ENCODE measurements around the gene CASKIN1.

CASKIN1 gene

DNA sequence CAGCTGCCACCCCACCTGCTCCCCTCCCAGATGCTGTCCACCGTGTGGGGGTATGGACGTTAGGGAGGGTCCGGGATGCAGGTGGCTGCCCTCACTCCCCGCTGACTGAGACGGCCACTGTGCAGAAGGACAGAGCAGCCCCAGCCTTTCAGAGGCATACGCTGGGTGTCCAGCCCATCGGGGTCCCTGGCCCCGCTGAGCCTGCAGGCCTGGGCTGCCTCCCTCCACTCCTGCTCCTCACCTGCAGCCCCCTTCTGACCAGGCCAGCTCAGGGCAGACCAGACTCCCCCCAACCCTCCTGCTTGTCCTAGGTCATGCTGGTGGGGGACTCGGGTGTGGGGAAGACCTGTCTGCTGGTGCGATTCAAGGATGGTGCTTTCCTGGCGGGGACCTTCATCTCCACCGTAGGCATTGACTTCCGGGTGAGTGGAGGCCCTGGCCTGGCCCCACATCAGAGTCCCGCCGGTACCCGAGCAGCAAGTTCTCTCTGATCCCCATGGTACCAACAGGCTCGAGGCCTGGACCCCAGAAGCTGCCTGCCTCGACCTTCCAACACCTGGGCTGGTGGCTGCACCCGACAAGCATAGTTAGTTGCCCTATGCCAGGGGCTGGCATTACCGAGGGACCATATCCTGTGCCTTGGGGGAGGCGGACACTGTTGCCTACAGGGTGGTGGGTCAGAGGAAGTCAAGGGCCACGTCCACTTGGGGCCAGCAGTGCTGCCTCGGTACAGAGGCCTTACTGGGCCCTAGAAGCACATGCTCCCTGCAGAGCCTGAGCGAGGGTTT is 46.6 kb downstream of the CASKIN1 start:
- Histone ChIP-seq H3K4me1 (ENCODE audit: insufficient read depth, low read length, poor library complexity, severe bottlenecking) (no peaks in the 10 kb centered on the region), H3K79me2 (ENCODE audit: insufficient read depth, low read length) (peaks cover 37% of the 10 kb centered on the region), H3K27me3 (ENCODE audit: insufficient read depth, low read length, poor library complexity, severe bottlenecking) (peaks cover 2% of the 10 kb centered on the region), H3K4me3 (ENCODE audit: low read length, poor library complexity, severe bottlenecking) (peak overlapping the region; percentile 56), H3K4me2 (ENCODE audit: low read depth, low read length, poor library complexity, severe bottlenecking) (peak overlapping the region; percentile 58), H3K9me3 (ENCODE audit: insufficient read depth, low read depth, low read length) (no peaks in the 10 kb centered on the region), H3F3A (ENCODE audit: low read depth) (no peaks in the 10 kb centered on the region), H2AFZ (ENCODE audit: low read length) (no peak overlapping the region), H3K36me3 (ENCODE audit: insufficient read depth, low read length) (no peaks in the 10 kb centered on the region), H3K9ac (ENCODE audit: low read depth, low read length, poor library complexity, severe bottlenecking) (no peak overlapping the region), H3K9me2 (replicated peaks; ENCODE audit: low read depth, low read length) (no peaks in the 10 kb centered on the region), H4K20me1 (ENCODE audit: insufficient read depth, low read length, poor library complexity, severe bottlenecking) (peaks cover 45% of the 10 kb centered on the region)
- TF ChIP-seq EZH2phosphoT487 (IDR thresholded peaks at IDR 0.05; ENCODE audit: borderline replicate concordance) (no peak), CTCF (conservative IDR thresholded peaks at IDR 0.05; ENCODE audit: low read length) (no peak)

DNA sequence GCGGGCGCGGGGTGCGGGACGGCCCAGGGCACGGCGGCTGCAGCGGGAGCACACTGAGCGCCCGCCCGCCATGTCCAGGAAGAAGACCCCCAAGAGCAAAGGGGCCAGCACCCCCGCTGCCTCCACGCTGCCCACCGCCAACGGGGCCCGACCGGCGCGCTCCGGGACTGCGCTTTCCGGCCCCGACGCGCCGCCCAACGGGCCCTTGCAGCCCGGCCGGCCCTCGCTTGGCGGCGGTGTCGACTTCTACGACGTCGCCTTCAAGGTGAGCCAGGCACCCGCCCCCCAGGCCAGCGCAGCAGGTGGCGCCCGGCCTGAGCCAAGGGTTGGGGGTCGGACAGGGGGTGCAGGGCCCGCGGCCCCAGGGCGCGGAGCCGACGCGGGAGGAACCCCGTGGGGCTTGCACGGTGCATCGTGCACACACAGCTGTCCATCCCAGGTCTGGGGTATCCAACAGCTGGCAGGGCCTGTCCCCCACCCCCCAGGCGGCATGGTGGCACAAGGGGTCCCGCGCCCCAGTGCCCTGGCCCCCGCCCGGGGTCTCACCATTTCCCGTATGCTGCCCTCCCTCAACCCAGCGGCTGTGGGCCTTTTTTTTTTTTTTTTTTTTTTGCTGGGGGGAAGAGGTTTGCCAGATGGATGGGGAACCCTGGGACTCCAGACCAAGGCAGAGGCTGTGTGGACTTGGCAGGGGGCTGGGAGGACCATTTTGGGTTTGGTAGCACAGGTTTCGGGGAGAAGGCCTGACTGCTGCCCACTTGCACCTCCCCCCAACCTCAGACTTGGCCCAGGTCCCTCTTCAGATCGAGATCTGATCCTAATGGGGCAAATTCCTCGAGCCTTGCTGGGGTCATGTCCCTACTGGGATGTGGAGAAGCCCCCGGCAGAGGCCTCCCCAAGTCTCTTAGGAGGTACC is 47.4 kb downstream of the CASKIN1 start:
- Histone ChIP-seq H3K4me3 (ENCODE audit: low read length, poor library complexity, severe bottlenecking) (peak overlapping the region; percentile 56), H3K79me2 (ENCODE audit: insufficient read depth, low read length) (peaks cover 29% of the 10 kb centered on the region), H4K20me1 (ENCODE audit: insufficient read depth, low read length, poor library complexity, severe bottlenecking) (peaks cover 36% of the 10 kb centered on the region), H3K9me2 (replicated peaks; ENCODE audit: low read depth, low read length) (no peaks in the 10 kb centered on the region), H3K4me2 (ENCODE audit: low read depth, low read length, poor library complexity, severe bottlenecking) (peak overlapping the region; percentile 58), H3K27me3 (ENCODE audit: insufficient read depth, low read length, poor library complexity, severe bottlenecking) (no peaks in the 10 kb centered on the region), H3K9me3 (ENCODE audit: insufficient read depth, low read depth, low read length) (no peaks in the 10 kb centered on the region), H2AFZ (ENCODE audit: low read length) (no peak overlapping the region), H3K36me3 (ENCODE audit: insufficient read depth, low read length) (no peaks in the 10 kb centered on the region), H3K4me1 (ENCODE audit: insufficient read depth, low read length, poor library complexity, severe bottlenecking) (no peaks in the 10 kb centered on the region), H3F3A (ENCODE audit: low read depth) (no peaks in the 10 kb centered on the region), H3K9ac (ENCODE audit: low read depth, low read length, poor library complexity, severe bottlenecking) (peak overlapping the region; percentile 50)
- no peak for TF ChIP-seq EZH2phosphoT487 (IDR thresholded peaks at IDR 0.05; ENCODE audit: borderline replicate concordance)
- no peak for TF ChIP-seq CTCF (conservative IDR thresholded peaks at IDR 0.05; ENCODE audit: low read length)

DNA sequence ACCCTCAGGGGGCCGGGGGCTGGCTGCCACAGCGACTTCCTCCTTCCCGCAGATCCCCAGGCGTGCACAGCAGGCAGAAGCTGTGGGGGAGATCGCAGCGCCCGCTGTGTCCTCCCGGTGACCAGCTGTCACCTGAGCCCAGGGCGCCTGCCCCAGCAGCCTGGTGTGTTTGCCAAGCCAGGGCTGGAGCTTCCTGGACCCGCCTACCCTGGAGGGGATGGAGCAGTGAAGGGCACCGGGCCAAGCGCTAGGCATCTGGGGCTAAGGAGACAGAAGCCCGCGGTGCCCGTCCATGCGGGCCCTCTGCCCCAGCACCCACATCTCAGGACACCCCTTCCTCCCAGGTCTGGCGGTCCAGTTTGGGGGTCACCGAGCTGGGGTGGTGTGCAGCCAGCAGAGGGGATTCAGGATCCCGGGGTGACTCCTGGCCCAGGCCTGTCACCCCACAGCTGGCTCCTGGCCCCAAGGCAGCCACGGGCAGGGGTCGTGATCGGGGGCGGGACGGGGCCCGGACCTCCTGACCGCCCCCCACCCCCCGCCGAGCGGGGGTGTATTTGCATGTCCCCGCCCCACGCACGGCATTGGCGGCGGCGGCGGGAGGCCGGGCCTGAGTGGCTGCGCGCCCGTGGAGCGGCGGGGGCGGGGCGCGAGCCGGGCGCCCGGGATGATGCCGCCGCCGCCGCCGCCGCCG is 48.3 kb downstream of the CASKIN1 start, which contains the start of gene RAB26:
Gene RAB26 (plus strand): TSS at position 645 of the 691 bp plus-strand sequence. CDS start 159 bp downstream, outside the sequence.
- Histone ChIP-seq H3K4me1 (ENCODE audit: insufficient read depth, low read length, poor library complexity, severe bottlenecking) (no peaks in the 10 kb centered on the region), H4K20me1 (ENCODE audit: insufficient read depth, low read length, poor library complexity, severe bottlenecking) (peaks cover 29% of the 10 kb centered on the region), H3F3A (ENCODE audit: low read depth) (no peaks in the 10 kb centered on the region), H3K27me3 (ENCODE audit: insufficient read depth, low read length, poor library complexity, severe bottlenecking) (no peaks in the 10 kb centered on the region), H3K9me3 (ENCODE audit: insufficient read depth, low read depth, low read length) (no peaks in the 10 kb centered on the region), H3K79me2 (ENCODE audit: insufficient read depth, low read length) (peaks cover 20% of the 10 kb centered on the region), H3K9me2 (replicated peaks; ENCODE audit: low read depth, low read length) (no peaks in the 10 kb centered on the region), H3K36me3 (ENCODE audit: insufficient read depth, low read length) (no peaks in the 10 kb centered on the region), H2AFZ (ENCODE audit: low read length) (no peak within 1 kb of the TSS), H3K9ac (ENCODE audit: low read depth, low read length, poor library complexity, severe bottlenecking) (peak within 1 kb of the TSS; percentile 50), H3K4me3 (ENCODE audit: low read length, poor library complexity, severe bottlenecking) (peak within 1 kb of the TSS; percentile 56), H3K4me2 (ENCODE audit: low read depth, low read length, poor library complexity, severe bottlenecking) (peak within 1 kb of the TSS; percentile 58)
- TF ChIP-seq CTCF (conservative IDR thresholded peaks at IDR 0.05; ENCODE audit: low read length): no peak
- TF ChIP-seq EZH2phosphoT487 (IDR thresholded peaks at IDR 0.05; ENCODE audit: borderline replicate concordance): no peak
